ENCODE data around the gene CDK11A. TPM values are rescaled to one million over a fixed set of nuclear protein-coding genes. Genes with fewer than 3 reads are reported as not detected.

CDK11A gene
- total and polyA plus RNA-seq, 2 of the 8 experiments (the other 6 are each of a cell fraction or from before 2014, with no cell fraction given) = 15.0 to 45.6 TPM

- no peaks in the 10 kb centered on the region for H3K27me3 ChIP-seq (replicated peaks in 1 of 4; ENCODE audit: control insufficient read depth in 3 of 4, extremely low read depth in 1 of 4, insufficient read depth in 3 of 4, low read length in 3 of 4)
- no peak overlapping the region for H3K56ac ChIP-seq (replicated peaks; ENCODE audit: insufficient read length, low read depth, low read length)
- no peak overlapping the region for H2BK120ac ChIP-seq (replicated peaks; ENCODE audit: low read depth, low read length)
- no peak for DNase-seq (ENCODE audit: low read depth in 1 of 2, low spot score in 2 of 2)
- H2BK15ac ChIP-seq (ENCODE audit: low read length) = no peak overlapping the region
- no peak overlapping the region for H3K4me2 ChIP-seq (ENCODE audit: insufficient read depth in 1 of 2, low read depth in 2 of 2, low read length in 2 of 2)
- H3K9ac ChIP-seq (replicated peaks in 1 of 4; ENCODE audit: extremely low read depth in 1 of 4, low read depth in 3 of 4, low read length in 3 of 4) = no peak overlapping the region
- no peaks in the 10 kb centered on the region for H3K23me2 ChIP-seq (ENCODE audit: low read depth, low read length)
- H2AK5ac ChIP-seq (ENCODE audit: low read depth, low read length) = no peak overlapping the region
- no peak overlapping the region for H3K27ac ChIP-seq (ENCODE audit: low read depth, low read length)
- peaks cover 0 to 34% (median 12%) of the 10 kb centered on the region in 4 experiments; a peak in 4 of 8 replicates for H3K36me3 ChIP-seq (ENCODE audit: control insufficient read depth in 2 of 4, insufficient read depth in 4 of 4, low read length in 3 of 4)
- H4K91ac ChIP-seq (replicated peaks; ENCODE audit: insufficient read length, low read length) = no peak overlapping the region
- FAIRE-seq = no peak
- no peak overlapping the region for H3K18ac ChIP-seq (ENCODE audit: extremely low read depth, low read length)
- WGBS, 2 experiments (ENCODE audit: extremely low coverage in 1 of 2, insufficient coverage in 1 of 2, insufficient read length in 1 of 2, insufficient replicate concordance in 2 of 2, low coverage in 1 of 2, low lambda C conversion rate in 2 of 2, missing lambda C conversion rate in 1 of 2) = 96% methylated on average over 24 of the region's 24 CpGs; no CpG with 5 or more reads in 1 of the 2 experiments
- no peaks in the 10 kb centered on the region for H3K9me3 ChIP-seq (ENCODE audit: insufficient read depth in 2 of 2, low read depth in 1 of 2, low read length in 1 of 2)
- ChIA-PET CTCF (ENCODE audit: partially characterized antibody) (interaction anchor here (4.4 kb wide), 1 partner anchor 8 kb away, joined by 24 read pairs; no protein-coding TSS in a partner anchor), POLR2A (ENCODE audit: partially characterized antibody) (interaction anchor here (1.4 kb wide), 1 partner anchor 11 kb away, joined by 3 read pairs; no protein-coding TSS in a partner anchor)
- TF ChIP-seq CHD2 (IDR thresholded peaks at IDR 0.05; ENCODE audit: low read length) = no peak
- no peak for TF ChIP-seq CEBPB (IDR thresholded peaks at IDR 0.05; ENCODE audit: low read depth, low read length)
- 0 out of 2 replicates have a peak overlapping the region, but pooled peaks have one; percentile 51 for H4K8ac ChIP-seq (ENCODE audit: extremely low read depth, insufficient read depth, low read length)
- no peak overlapping the region for H2BK20ac ChIP-seq (ENCODE audit: low read length)
- peaks cover 0 to 9% of the 10 kb centered on the region in 2 experiments for H4K20me1 ChIP-seq (replicated peaks in 1 of 2; ENCODE audit: control insufficient read depth in 1 of 2, insufficient read depth in 2 of 2, low read length in 2 of 2)
- H2BK12ac ChIP-seq (ENCODE audit: low read depth, low read length) = no peak overlapping the region
- no peak overlapping the region for H3K14ac ChIP-seq (ENCODE audit: insufficient read length)
- no peak overlapping the region for H3K4ac ChIP-seq (replicated peaks; ENCODE audit: insufficient read length, low read depth, low read length)
- no peak overlapping the region for H2BK5ac ChIP-seq (ENCODE audit: low read depth, low read length)
- H3K79me2 ChIP-seq (ENCODE audit: control insufficient read depth in 1 of 2, insufficient read depth in 2 of 2, low read length in 2 of 2) = no peaks in the 10 kb centered on the region
- H3K4me1 ChIP-seq (replicated peaks in 1 of 4; ENCODE audit: control insufficient read depth in 3 of 4, insufficient read depth in 4 of 4, low read length in 3 of 4) = no peaks in the 10 kb centered on the region
- H3K23ac ChIP-seq (ENCODE audit: insufficient read length) = no peak overlapping the region
- no peak overlapping the region for H2AFZ ChIP-seq (ENCODE audit: low read length)
- H4K5ac ChIP-seq (ENCODE audit: insufficient read length, low read depth, low read length) = no peak overlapping the region
- no peak overlapping the region for H3K4me3 ChIP-seq (ENCODE audit: extremely low read depth in 1 of 4, insufficient read depth in 2 of 4, low read depth in 3 of 4, low read length in 4 of 4)
- H3K79me1 ChIP-seq (ENCODE audit: low read depth, low read length) = no peaks in the 10 kb centered on the region
Observed at GRCh38 chr1:1670866-1671265, 53.3 kb downstream of the CDK11A start.
